Ammon's horn (tissue), 1 donor: ENCODE results near the gene MZT2B.
"Not testable (repeated sequence)": the region's sequence is repeated elsewhere in the genome, so short reads cannot be mapped to it uniquely, and the experiment has no call there.

Experiments used
- DNase-seq: peaks from one replicate; pipeline ENCODE4 v3.0.0-alpha.2; 2016; ENCODE audit warnings: low spot score

Gene MZT2B

GRCh38 chr2:130181880-130182682 is at the start of gene MZT2B:
Gene MZT2B, plus strand, starts transcription at chr2:130182262. Its CDS starts 21 bp downstream, at chr2:130182283.
- DNase-seq: peak; percentile 87

- no peak for DNase-seq
These were observed 46.1 kb upstream of the MZT2B start for GRCh38 chr2:130135692-130136541.

- DNase-seq: not testable (repeated sequence)
These were observed 45.5 kb upstream of the MZT2B start for GRCh38 chr2:130136546-130136945.

GRCh38 chr2:130137118-130137517 is 44.9 kb upstream of the MZT2B start:
- DNase-seq: not testable (repeated sequence)

- not testable (repeated sequence) for DNase-seq
These were observed 43.7 kb upstream of the MZT2B start for GRCh38 chr2:130138326-130138725.

- not testable (repeated sequence) for DNase-seq
These were observed 43.2 kb upstream of the MZT2B start for GRCh38 chr2:130138841-130139251.

GRCh38 chr2:130139331-130140280 is 42.5 kb upstream of the MZT2B start:
- not testable (repeated sequence) for DNase-seq

- DNase-seq: not testable (repeated sequence)
These were observed 41.5 kb upstream of the MZT2B start for GRCh38 chr2:130140516-130140915.

- not testable (repeated sequence) for DNase-seq
These were observed 41.1 kb upstream of the MZT2B start for GRCh38 chr2:130141002-130141401.

GRCh38 chr2:130141645-130142370 is 40.3 kb upstream of the MZT2B start:
- not testable (repeated sequence) for DNase-seq

GRCh38 chr2:130142396-130143265 is 39.4 kb upstream of the MZT2B start:
- DNase-seq: not testable (repeated sequence)

- DNase-seq: not testable (repeated sequence)
These were observed 38.6 kb upstream of the MZT2B start for GRCh38 chr2:130143266-130144039.

GRCh38 chr2:130145006-130145414 is 37.1 kb upstream of the MZT2B start, which contains the start of gene CCDC74B:
Gene CCDC74B, minus strand, starts transcription at chr2:130145112. Its CDS starts 116 bp downstream, at chr2:130144996.
- DNase-seq: peak; percentile 49

- not testable (repeated sequence) for DNase-seq
These were observed 33.5 kb upstream of the MZT2B start for GRCh38 chr2:130148515-130148914.

GRCh38 chr2:130150181-130151144 is 31.6 kb upstream of the MZT2B start:
- no peak for DNase-seq

GRCh38 chr2:130151145-130151512 is 30.9 kb upstream of the MZT2B start:
- not testable (repeated sequence) for DNase-seq

GRCh38 chr2:130152136-130152815 is 29.8 kb upstream of the MZT2B start:
- DNase-seq: peak; percentile 16
